Measurements from ENCODE around the gene BHLHE40. TPM values are rescaled to one million over a fixed set of nuclear protein-coding genes. Genes with fewer than 3 reads are reported as not detected.
A peak's percentile ranks its signal among the peaks of the same experiment; 100 is the strongest.
"Not testable (repeated sequence)": the region's sequence is repeated elsewhere in the genome, so short reads cannot be mapped to it uniquely, and the experiment has no call there.

Gene BHLHE40
- total RNA-seq, 5 donors from 2014 or later (not counting 1 experiment from before 2014, with no cell fraction given): 54.1 to 177 (median 85.8) TPM

DNA sequence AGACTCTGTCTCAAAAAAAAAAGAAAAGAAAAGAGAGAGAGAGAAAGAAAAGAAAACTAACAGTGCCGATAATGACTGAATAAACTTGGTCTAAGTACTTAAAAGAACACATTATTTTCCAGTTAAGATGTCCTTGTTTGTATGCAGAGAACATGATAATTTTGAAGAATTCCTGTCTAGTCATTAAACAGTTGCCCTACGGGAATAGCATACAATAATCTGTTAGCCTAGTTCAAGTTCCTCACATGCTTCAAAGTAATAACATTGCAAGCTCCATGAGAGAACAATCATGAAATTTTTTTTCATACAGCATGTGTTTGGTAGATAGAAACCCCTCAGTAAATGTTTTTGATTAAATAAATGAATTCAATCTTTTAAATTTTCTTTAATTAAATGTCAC lies 23.1 kb upstream of the BHLHE40 start:
- Mint-ChIP-seq H3K27ac (no peak overlapping the region), H3K9me3 (peaks cover 5 to 6% (median 6%) of the 10 kb centered on the region in 3 donors), H3K4me3 (no peak overlapping the region), H3K4me1 (no peaks in the 10 kb centered on the region), H3K36me3 (peaks cover 15% of the 10 kb centered on the region), H3K27me3 (no peaks in the 10 kb centered on the region)
- CTCF ChIA-PET: no interaction called here
- H3K4me1 ChIP-seq (ENCODE audit: control insufficient read depth in 1 of 2, extremely low read depth in 1 of 2, insufficient read depth in 2 of 2, low read length in 2 of 2): no peaks in the 10 kb centered on the region
- POLR2A ChIA-PET: no interaction called here
- no peak for DNase-seq
- no peak for ATAC-seq (replicated peaks in 1 of 4)
- no peak overlapping the region for H3K4me3 ChIP-seq (ENCODE audit: control insufficient read depth in 1 of 2, extremely low read depth in 1 of 2, low read length in 1 of 2)
- no peaks in the 10 kb centered on the region for H3K9me3 ChIP-seq
- no CpG with 5 or more reads among the region's 2 CpGs for WGBS (ENCODE audit: insufficient coverage)
- no peak overlapping the region for H3K27ac ChIP-seq (ENCODE audit: low read length)
- H3K36me3 ChIP-seq (ENCODE audit: control insufficient read depth in 2 of 2, extremely low read depth in 1 of 2, insufficient read depth in 1 of 2, low read length in 1 of 2): no peaks in the 10 kb centered on the region
- no peaks in the 10 kb centered on the region for H3K27me3 ChIP-seq (replicated peaks in 1 of 2; ENCODE audit: control insufficient read depth in 2 of 2, extremely low read depth in 1 of 2, insufficient read depth in 2 of 2, low read length in 1 of 2)

DNA sequence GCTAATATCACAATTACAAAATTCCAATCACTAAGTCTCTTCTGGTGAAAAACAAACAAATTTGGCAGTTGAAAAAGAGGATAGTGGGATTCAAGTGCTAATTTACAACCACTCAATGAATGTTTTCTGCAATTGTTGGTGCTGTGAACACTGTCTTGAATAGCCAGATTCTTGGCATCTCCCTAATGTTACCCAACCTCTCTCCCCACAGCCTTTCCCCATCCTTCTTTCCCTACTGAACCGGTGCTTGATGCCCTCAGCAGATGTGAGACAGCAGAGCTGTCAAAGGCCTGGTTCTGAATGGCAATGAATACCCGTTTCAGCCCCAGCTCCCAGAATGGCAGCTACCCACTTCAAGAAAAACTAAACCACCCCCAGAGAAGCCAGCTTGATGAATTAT lies 22.5 kb upstream of the BHLHE40 start:
- Mint-ChIP-seq H3K4me3 (no peak overlapping the region), H3K27me3 (no peaks in the 10 kb centered on the region), H3K9me3 (peaks cover 5 to 6% (median 6%) of the 10 kb centered on the region in 3 donors), H3K27ac (no peak overlapping the region), H3K4me1 (no peaks in the 10 kb centered on the region), H3K36me3 (peaks cover 15% of the 10 kb centered on the region)
- 86% methylated on average over 2 of the region's 2 CpGs for WGBS (ENCODE audit: insufficient coverage)
- Histone ChIP-seq H3K36me3 (ENCODE audit: control insufficient read depth in 2 of 2, extremely low read depth in 1 of 2, insufficient read depth in 1 of 2, low read length in 1 of 2) (no peaks in the 10 kb centered on the region), H3K27me3 (replicated peaks in 1 of 2; ENCODE audit: control insufficient read depth in 2 of 2, extremely low read depth in 1 of 2, insufficient read depth in 2 of 2, low read length in 1 of 2) (no peaks in the 10 kb centered on the region), H3K27ac (ENCODE audit: low read length) (no peak overlapping the region), H3K9me3 (no peaks in the 10 kb centered on the region), H3K4me1 (ENCODE audit: control insufficient read depth in 1 of 2, extremely low read depth in 1 of 2, insufficient read depth in 2 of 2, low read length in 2 of 2) (no peaks in the 10 kb centered on the region), H3K4me3 (ENCODE audit: control insufficient read depth in 1 of 2, extremely low read depth in 1 of 2, low read length in 1 of 2) (no peak overlapping the region)
- CTCF ChIA-PET: no interaction called here
- POLR2A ChIA-PET: no interaction called here
- ATAC-seq (replicated peaks in 1 of 4) (no peak), DNase-seq (no peak)

DNA sequence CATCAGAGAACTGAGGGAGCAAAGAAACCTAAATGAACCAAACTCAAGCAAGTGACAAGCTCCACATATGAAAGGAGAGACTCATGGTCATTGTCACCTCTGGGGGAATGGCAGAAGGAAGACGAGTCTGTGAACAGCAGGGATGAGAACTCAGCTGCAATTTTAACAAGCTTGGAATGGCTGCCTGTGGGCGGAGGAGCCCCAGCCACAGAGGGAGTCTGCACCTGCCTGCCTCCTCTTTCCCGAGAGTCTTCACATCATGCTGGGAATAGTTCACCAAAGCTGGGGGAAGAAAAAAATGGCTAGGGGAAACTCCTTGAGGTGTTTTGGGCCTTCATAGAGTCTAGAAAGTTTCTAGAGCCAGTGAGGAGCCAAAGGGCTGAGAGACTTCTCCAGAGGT lies 21.3 kb upstream of the BHLHE40 start:
- no peaks in the 10 kb centered on the region for H3K4me1 Mint-ChIP-seq
- H3K9me3 Mint-ChIP-seq: peaks cover 5 to 6% (median 6%) of the 10 kb centered on the region in 3 donors
- H3K27me3 Mint-ChIP-seq: no peaks in the 10 kb centered on the region
- Histone ChIP-seq H3K9me3 (no peaks in the 10 kb centered on the region), H3K4me3 (ENCODE audit: control insufficient read depth in 1 of 2, extremely low read depth in 1 of 2, low read length in 1 of 2) (no peak overlapping the region), H3K27ac (ENCODE audit: low read length) (no peak overlapping the region), H3K36me3 (ENCODE audit: control insufficient read depth in 2 of 2, extremely low read depth in 1 of 2, insufficient read depth in 1 of 2, low read length in 1 of 2) (no peaks in the 10 kb centered on the region), H3K4me1 (ENCODE audit: control insufficient read depth in 1 of 2, extremely low read depth in 1 of 2, insufficient read depth in 2 of 2, low read length in 2 of 2) (no peaks in the 10 kb centered on the region), H3K27me3 (replicated peaks in 1 of 2; ENCODE audit: control insufficient read depth in 2 of 2, extremely low read depth in 1 of 2, insufficient read depth in 2 of 2, low read length in 1 of 2) (no peaks in the 10 kb centered on the region)
- peaks cover 15% of the 10 kb centered on the region for H3K36me3 Mint-ChIP-seq
- 87% methylated on average over 2 of the region's 3 CpGs for WGBS (ENCODE audit: insufficient coverage)
- DNase-seq (no peak), ATAC-seq (replicated peaks in 1 of 4) (no peak)
- ChIA-PET POLR2A (interaction anchor here in 1 of 2 donors (0.6 kb wide), 1 partner anchor 147 kb away, joined by 5 read pairs; no protein-coding TSS in a partner anchor), CTCF (interaction anchor here in 1 of 2 donors (1.1 kb wide), 1 partner anchor 237 kb away, joined by 4 read pairs; no protein-coding TSS in a partner anchor)
- no peak overlapping the region for H3K27ac Mint-ChIP-seq
- H3K4me3 Mint-ChIP-seq: no peak overlapping the region

DNA sequence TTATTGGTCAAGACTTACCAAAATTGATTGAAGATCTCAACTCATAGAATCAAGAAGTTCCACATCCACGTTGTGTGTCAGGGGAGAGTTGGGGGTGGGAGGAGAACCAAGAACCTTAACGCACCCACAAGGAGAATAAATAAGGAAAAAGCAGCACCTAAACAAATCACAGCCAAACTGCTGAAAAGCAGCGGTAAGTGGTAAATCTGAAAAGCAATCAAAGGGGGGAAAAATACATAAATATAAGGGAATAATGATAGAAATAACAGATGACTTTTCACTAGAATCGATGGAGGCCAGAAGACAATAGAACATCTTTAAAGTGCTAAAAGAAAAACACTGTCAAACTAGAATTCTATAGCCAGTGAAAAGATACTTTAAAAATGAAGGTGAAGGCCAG lies 20.1 kb upstream of the BHLHE40 start:
- H3K27me3 ChIP-seq (replicated peaks in 1 of 2; ENCODE audit: control insufficient read depth in 2 of 2, extremely low read depth in 1 of 2, insufficient read depth in 2 of 2, low read length in 1 of 2): no peaks in the 10 kb centered on the region
- H3K9me3 ChIP-seq: no peaks in the 10 kb centered on the region
- no peak overlapping the region for H3K27ac Mint-ChIP-seq
- peaks cover 15% of the 10 kb centered on the region for H3K36me3 Mint-ChIP-seq
- no peak overlapping the region for H3K4me3 Mint-ChIP-seq
- H3K9me3 Mint-ChIP-seq: peaks cover 5 to 11% (median 6%) of the 10 kb centered on the region in 3 donors
- no peak overlapping the region for H3K27ac ChIP-seq (ENCODE audit: low read length)
- no peaks in the 10 kb centered on the region for H3K27me3 Mint-ChIP-seq
- ChIA-PET POLR2A (no interaction called here), CTCF (interaction anchor here in 1 of 2 donors (1.1 kb wide), 1 partner anchor 239 kb away, joined by 4 read pairs; no protein-coding TSS in a partner anchor)
- ATAC-seq (replicated peaks in 1 of 4) (no peak), DNase-seq (no peak)
- WGBS (ENCODE audit: insufficient coverage): no CpG with 5 or more reads among the region's 4 CpGs
- H3K36me3 ChIP-seq (ENCODE audit: control insufficient read depth in 2 of 2, extremely low read depth in 1 of 2, insufficient read depth in 1 of 2, low read length in 1 of 2): no peaks in the 10 kb centered on the region
- no peaks in the 10 kb centered on the region for H3K4me1 ChIP-seq (ENCODE audit: control insufficient read depth in 1 of 2, extremely low read depth in 1 of 2, insufficient read depth in 2 of 2, low read length in 2 of 2)
- peaks cover 1 to 6% (median 5%) of the 10 kb centered on the region in 3 donors for H3K4me1 Mint-ChIP-seq
- H3K4me3 ChIP-seq (ENCODE audit: control insufficient read depth in 1 of 2, extremely low read depth in 1 of 2, low read length in 1 of 2): no peak overlapping the region

DNA sequence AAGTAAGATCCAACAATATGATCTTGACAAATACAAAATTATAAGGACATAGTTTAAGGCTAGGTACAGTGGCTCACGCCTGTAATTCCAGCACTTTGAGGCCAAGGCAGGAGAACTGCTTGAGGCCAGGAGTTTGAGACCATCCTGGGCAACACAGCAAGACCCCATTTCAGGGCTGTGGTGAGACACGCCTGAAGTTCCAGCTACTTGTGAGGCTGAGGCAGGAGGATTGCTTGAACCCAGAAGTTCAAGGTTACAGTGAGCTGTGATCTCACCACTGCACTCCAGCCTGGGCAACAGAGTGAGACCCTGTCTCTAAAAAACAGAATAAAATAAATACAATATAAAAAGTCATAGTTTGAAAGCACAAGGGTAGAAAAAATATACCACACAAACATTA lies 17.4 kb upstream of the BHLHE40 start:
- H3K9me3 ChIP-seq; ATAC-seq (replicated peaks in 1 of 4); H3K4me3 Mint-ChIP-seq; DNase-seq; H3K4me3 ChIP-seq (ENCODE audit: control insufficient read depth in 1 of 2, extremely low read depth in 1 of 2, low read length in 1 of 2); H3K36me3 ChIP-seq (ENCODE audit: control insufficient read depth in 2 of 2, extremely low read depth in 1 of 2, insufficient read depth in 1 of 2, low read length in 1 of 2); H3K27ac Mint-ChIP-seq; H3K27me3 Mint-ChIP-seq; H3K27ac ChIP-seq (ENCODE audit: low read length); H3K27me3 ChIP-seq (replicated peaks in 1 of 2; ENCODE audit: control insufficient read depth in 2 of 2, extremely low read depth in 1 of 2, insufficient read depth in 2 of 2, low read length in 1 of 2): not testable (repeated sequence)
- WGBS (ENCODE audit: insufficient coverage): 80% methylated on average over 1 of the region's 2 CpGs
- H3K36me3 Mint-ChIP-seq: peaks cover 20% of the 10 kb centered on the region
- peaks cover 18 to 24% (median 20%) of the 10 kb centered on the region in 3 donors for H3K4me1 Mint-ChIP-seq
- H3K9me3 Mint-ChIP-seq: peaks cover 9 to 19% (median 12%) of the 10 kb centered on the region in 3 donors
- H3K4me1 ChIP-seq (ENCODE audit: control insufficient read depth in 1 of 2, extremely low read depth in 1 of 2, insufficient read depth in 2 of 2, low read length in 2 of 2): peaks cover 2 to 14% of the 10 kb centered on the region in 2 experiments
- CTCF ChIA-PET: interaction anchor here in 1 of 2 donors (0.7 kb wide), 1 partner anchor 250 kb away, joined by 5 read pairs; no protein-coding TSS in a partner anchor
- POLR2A ChIA-PET: interaction anchor here (0.6 to 0.7 kb wide), 3 partner anchors 56 to 117 kb away, joined by 6 to 7 read pairs (median 6); no protein-coding TSS in a partner anchor

DNA sequence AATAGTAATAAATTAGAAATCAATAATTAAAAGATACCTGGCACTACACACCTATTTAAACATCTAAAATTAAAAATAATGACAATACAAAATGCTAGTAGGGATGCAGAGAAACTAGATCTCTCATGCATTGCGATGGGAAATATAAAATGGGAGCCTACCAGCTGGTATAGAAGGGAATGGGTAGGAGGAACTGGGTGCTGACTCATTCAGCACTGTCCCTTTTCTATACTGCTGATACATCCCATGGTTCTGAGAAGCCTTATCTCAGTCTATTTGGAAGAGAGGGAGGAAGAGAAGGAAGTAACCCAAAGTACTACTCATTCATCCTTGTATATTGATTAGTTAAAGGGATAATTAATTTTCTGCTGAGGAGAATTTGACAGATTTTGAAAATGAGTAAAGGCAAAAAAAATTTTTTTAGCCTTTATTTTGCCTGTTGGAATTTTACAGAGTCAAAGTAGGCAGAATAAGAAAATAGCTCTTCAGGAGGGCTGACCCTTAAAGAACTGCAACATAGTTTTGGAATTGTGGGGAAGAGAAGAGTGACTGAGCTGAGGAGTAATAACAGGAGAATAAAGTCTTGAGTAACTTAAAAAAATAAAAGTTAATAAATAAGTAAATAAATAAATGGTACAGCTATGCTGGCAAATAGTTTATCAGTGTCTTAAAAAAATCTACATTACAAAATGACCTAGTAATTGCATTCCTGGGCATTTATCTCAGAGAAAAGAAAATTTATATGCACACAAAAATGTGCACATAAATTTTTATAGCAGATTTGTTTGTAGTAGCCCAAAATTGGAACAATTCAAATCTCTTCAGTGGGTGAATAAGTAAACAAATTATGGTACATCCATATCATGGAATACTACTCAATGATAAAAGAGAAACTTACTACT lies 15.3 kb upstream of the BHLHE40 start:
- Histone ChIP-seq H3K9me3 (no peaks in the 10 kb centered on the region), H3K4me1 (ENCODE audit: control insufficient read depth in 1 of 2, extremely low read depth in 1 of 2, insufficient read depth in 2 of 2, low read length in 2 of 2) (peaks cover 2 to 15% of the 10 kb centered on the region in 2 experiments), H3K27ac (ENCODE audit: low read length) (no peak overlapping the region), H3K4me3 (ENCODE audit: control insufficient read depth in 1 of 2, extremely low read depth in 1 of 2, low read length in 1 of 2) (no peak overlapping the region), H3K27me3 (replicated peaks in 1 of 2; ENCODE audit: control insufficient read depth in 2 of 2, extremely low read depth in 1 of 2, insufficient read depth in 2 of 2, low read length in 1 of 2) (no peaks in the 10 kb centered on the region), H3K36me3 (ENCODE audit: control insufficient read depth in 2 of 2, extremely low read depth in 1 of 2, insufficient read depth in 1 of 2, low read length in 1 of 2) (no peaks in the 10 kb centered on the region)
- no CpG with 5 or more reads among the region's 1 CpG for WGBS (ENCODE audit: insufficient coverage)
- DNase-seq: no peak
- H3K27ac Mint-ChIP-seq: peak overlapping the region in 1 of 2 donors; percentile 63
- CTCF ChIA-PET: interaction anchor here in 1 of 2 donors (0.6 kb wide), 1 partner anchor 40 kb away, joined by 3 read pairs; no protein-coding TSS in a partner anchor
- ATAC-seq (replicated peaks in 1 of 4): no peak
- POLR2A ChIA-PET: interaction anchor here in 1 of 2 donors (0.7 to 0.8 kb wide), 2 partner anchors 15 to 18 kb away, joined by 3 read pairs; partner anchors contain the start of gene BHLHE40
- no peaks in the 10 kb centered on the region for H3K27me3 Mint-ChIP-seq
- peaks cover 26% of the 10 kb centered on the region for H3K36me3 Mint-ChIP-seq
- peaks cover 23 to 32% (median 23%) of the 10 kb centered on the region in 3 donors for H3K4me1 Mint-ChIP-seq
- H3K4me3 Mint-ChIP-seq: no peak overlapping the region
- peaks cover 14 to 35% (median 20%) of the 10 kb centered on the region in 3 donors for H3K9me3 Mint-ChIP-seq
